ENCODE measurements around the gene ZNF76. TPM values are rescaled to one million over a fixed set of nuclear protein-coding genes. Genes with fewer than 3 reads are reported as not detected.

ZNF76 gene
- total RNA-seq, 2 donors from 2014 or later = 20.3 to 33.8 TPM

DNA sequence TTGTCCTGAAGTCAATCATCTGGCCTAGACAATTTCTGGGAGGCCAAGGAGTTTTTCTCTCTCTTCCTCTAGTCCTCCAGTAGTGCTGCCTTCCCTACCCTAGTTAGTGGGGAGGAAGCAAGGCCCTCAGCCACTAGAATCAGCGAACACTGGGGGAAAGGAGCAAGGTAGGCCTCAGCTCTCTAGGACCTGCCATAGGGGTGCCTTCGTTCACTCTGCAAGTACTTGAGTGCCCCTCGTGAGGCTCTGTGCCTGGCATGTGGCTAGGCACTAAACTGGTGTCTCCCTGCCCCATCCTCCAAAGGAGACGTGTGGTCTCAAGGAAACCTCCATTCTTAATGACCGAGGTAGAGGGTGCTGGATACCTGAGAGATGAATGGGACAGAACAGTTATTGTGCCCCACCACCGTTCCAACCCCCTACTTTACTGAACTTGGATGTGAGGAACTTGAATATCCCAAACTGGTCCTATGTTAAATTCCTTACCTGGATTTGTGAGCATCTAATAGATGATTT lies 39.1 kb downstream of the ZNF76 start:
- H3K4me1 ChIP-seq = peaks cover 4% of the 10 kb centered on the region
- H3K27me3 ChIP-seq = no peaks in the 10 kb centered on the region
- TF ChIP-seq, protein P1, sequence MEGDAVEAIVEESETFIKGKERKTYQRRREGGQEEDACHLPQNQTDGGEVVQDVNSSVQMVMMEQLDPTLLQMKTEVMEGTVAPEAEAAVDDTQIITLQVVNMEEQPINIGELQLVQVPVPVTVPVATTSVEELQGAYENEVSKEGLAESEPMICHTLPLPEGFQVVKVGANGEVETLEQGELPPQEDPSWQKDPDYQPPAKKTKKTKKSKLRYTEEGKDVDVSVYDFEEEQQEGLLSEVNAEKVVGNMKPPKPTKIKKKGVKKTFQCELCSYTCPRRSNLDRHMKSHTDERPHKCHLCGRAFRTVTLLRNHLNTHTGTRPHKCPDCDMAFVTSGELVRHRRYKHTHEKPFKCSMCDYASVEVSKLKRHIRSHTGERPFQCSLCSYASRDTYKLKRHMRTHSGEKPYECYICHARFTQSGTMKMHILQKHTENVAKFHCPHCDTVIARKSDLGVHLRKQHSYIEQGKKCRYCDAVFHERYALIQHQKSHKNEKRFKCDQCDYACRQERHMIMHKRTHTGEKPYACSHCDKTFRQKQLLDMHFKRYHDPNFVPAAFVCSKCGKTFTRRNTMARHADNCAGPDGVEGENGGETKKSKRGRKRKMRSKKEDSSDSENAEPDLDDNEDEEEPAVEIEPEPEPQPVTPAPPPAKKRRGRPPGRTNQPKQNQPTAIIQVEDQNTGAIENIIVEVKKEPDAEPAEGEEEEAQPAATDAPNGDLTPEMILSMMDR (IDR thresholded peaks at IDR 0.05) = no peak
- H3K9ac ChIP-seq (ENCODE audit: low read depth in 2 of 2, low read length in 2 of 2) = peak overlapping the region; percentile 76 to 93
- peak overlapping the region; percentile 67 for H3K27ac ChIP-seq
- no peaks in the 10 kb centered on the region for H3K9me3 ChIP-seq
- H3K4me3 ChIP-seq = peak overlapping the region; percentile 46
- no peak for DNase-seq
- intact Hi-C loops (cut with DNase I) = loop anchor here (5.0 kb wide), 2 partner anchors 44 to 149 kb away; partner anchors contain the start of gene PPARD
- H3K36me3 ChIP-seq = no peaks in the 10 kb centered on the region

DNA sequence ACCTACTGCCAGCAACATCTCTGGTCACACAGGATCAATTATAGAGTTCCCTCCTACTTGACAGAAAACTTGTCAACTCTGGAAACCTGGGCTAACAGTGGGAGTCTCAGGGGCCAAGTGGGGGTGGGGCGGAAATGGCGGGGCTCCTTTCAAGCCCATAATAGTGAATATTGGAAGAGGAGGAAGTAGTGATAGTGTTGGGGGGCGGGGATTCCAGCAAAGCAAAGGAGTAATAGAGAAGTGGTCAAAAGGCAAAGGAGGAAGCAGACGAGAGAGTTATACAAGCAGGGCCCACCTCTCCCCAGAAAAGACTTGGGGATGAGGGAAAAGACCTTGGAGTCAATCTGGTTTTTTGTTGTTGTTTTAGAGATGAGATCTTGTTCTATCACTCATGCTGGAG lies 40.1 kb downstream of the ZNF76 start:
- Histone ChIP-seq H3K27me3 (no peaks in the 10 kb centered on the region), H3K9me3 (no peaks in the 10 kb centered on the region), H3K4me3 (peak overlapping the region; percentile 46), H3K4me1 (peaks cover 4% of the 10 kb centered on the region), H3K9ac (ENCODE audit: low read depth in 2 of 2, low read length in 2 of 2) (peak overlapping the region in 1 of 2 donors; percentile 15), H3K27ac (no peak overlapping the region), H3K36me3 (no peaks in the 10 kb centered on the region)
- peak; percentile 50 for DNase-seq
- intact Hi-C loops (cut with DNase I) = loop anchor here (5.0 kb wide), 2 partner anchors 43 to 148 kb away; partner anchors contain the start of gene PPARD
- TF ChIP-seq, protein P1 (IDR thresholded peaks at IDR 0.05) = no peak

DNA sequence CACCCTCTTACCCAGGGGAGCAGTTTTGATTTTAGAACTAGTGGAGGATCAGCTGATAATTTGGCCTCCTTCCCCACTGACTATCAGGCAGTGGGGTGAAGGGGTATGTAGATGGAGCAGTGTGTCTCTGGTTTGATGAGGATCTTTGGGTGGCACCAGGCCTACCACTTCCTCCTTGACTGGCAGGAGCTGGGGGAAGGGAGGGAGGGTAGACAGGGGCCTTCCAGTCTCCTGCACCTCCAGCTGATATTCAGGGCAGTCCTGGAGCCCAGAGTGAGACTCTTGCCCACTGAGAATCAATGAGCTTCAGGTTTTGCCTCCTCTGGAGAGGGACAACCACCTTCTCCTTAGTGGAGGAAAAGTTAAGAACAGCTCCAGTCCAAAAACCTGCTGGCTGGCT lies 41.3 kb downstream of the ZNF76 start:
- Histone ChIP-seq H3K9me3 (no peaks in the 10 kb centered on the region), H3K36me3 (no peaks in the 10 kb centered on the region), H3K27ac (peak overlapping the region; percentile 14), H3K27me3 (no peaks in the 10 kb centered on the region), H3K4me1 (peaks cover 4% of the 10 kb centered on the region), H3K9ac (ENCODE audit: low read depth in 2 of 2, low read length in 2 of 2) (no peak overlapping the region), H3K4me3 (no peak overlapping the region)
- intact Hi-C loops (cut with DNase I) = no loop called here
- DNase-seq = no peak
- TF ChIP-seq, protein P1 (IDR thresholded peaks at IDR 0.05) = no peak

DNA sequence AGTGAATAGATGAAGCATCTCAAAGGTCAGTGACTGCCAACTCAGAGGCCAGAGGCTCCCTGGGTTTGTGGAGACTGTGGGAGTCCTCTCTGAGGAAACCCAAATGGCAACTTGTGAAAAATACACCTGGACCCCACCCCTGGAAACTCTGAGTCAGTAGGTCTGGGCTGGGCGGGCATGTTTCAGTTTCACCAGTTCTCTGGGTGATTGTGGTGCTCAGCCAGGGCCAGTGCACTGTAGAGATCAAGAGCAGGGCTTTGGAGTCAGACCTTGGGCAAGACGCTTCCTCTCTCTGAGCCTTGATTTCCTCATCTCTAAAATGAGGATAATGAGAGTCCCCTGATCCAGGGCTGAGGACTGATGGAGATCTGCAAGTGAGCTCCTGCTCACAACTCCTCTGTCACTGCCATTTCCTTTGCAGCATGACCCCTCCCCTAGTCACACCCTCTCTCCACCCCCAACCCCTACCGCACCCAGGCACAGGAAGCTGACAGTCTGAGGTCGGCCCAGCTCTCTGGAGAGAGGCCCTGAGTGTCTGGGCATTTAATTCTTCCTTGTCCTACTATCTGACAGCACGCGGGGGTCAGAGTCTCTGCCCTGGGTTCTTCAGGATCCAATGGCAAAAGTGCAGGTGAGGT lies 43.2 kb downstream of the ZNF76 start:
- Histone ChIP-seq H3K4me1 (peaks cover 4% of the 10 kb centered on the region), H3K4me3 (no peak overlapping the region), H3K9me3 (no peaks in the 10 kb centered on the region), H3K27ac (peak overlapping the region; percentile 61), H3K27me3 (no peaks in the 10 kb centered on the region), H3K9ac (ENCODE audit: low read depth in 2 of 2, low read length in 2 of 2) (peak overlapping the region; percentile 49 to 61), H3K36me3 (no peaks in the 10 kb centered on the region)
- TF ChIP-seq, protein P1 (IDR thresholded peaks at IDR 0.05) = no peak
- DNase-seq = peak; percentile 82
- intact Hi-C loops (cut with DNase I) = no loop called here

DNA sequence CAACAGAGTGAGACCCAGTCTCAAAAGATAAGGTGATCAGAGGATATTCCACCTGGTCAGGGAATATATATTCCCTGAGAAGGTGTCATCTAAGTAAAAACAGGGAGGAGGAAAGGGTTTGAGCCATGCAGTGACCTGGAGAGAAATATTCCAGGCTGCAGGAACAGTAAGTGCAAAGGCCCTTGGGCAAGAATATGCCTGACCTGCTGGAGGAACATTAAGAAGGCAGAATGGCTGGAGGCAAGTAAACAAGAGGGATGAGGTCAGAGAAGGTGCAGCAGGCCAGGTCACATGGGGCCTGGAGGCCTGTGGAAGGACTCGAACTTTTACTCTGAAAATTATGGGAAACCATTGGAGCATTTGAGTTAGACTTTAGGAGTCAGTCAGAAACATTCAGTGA lies 44.8 kb downstream of the ZNF76 start:
- H3K27ac ChIP-seq = no peak overlapping the region
- no peak overlapping the region for H3K4me3 ChIP-seq
- H3K27me3 ChIP-seq = no peaks in the 10 kb centered on the region
- no peak for DNase-seq
- H3K4me1 ChIP-seq = peaks cover 4% of the 10 kb centered on the region
- intact Hi-C loops (cut with DNase I) = no loop called here
- TF ChIP-seq, protein P1 (IDR thresholded peaks at IDR 0.05) = no peak
- H3K9ac ChIP-seq (ENCODE audit: low read depth in 2 of 2, low read length in 2 of 2) = no peak overlapping the region
- no peaks in the 10 kb centered on the region for H3K36me3 ChIP-seq
- H3K9me3 ChIP-seq = no peaks in the 10 kb centered on the region
